ENCODE data around the gene VPS33B.

The VPS33B gene

DNA sequence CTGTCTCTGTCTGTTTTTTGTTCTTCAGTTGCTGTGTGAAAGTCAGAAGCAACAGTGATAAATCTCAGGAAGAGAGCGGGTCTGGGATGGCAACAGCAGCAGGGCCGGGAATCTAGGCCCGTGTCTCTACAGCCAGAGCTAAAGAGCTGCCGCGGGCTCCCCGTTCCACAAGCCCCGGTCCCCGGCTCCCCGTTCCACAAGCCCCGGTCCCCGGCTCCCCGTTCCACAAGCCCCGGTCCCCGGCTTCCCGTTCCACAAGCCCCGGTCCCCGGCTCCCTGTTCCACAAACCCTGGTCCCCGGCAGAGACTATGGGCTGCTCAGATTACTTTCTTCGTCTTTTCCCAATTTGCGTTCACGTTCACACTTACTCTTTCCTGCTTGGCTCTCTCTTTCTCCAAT, 48.2 kb downstream of the VPS33B start:
- DNase-seq (ENCODE audit: low read depth), result no peak

DNA sequence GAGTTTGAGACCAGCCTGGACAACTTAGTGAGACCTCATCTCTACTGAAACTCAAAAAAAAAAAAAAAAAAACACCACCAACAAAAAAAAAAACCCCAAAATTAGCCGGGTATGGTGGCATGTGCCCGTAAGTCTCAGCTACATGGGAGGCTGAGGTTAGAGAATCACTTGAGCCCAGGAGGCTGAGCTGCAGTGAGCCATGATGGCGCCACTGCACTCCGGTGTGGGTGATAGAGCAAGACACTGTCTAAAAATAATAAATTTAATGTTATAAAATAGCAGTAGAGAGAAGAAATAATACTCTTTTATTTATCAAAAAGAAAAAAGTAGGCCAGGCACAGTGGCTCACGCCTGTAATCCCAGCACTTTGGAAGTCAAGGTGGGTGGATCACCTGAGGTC, 50.3 kb downstream of the VPS33B start:
- DNase-seq (ENCODE audit: low read depth), result no peak

DNA sequence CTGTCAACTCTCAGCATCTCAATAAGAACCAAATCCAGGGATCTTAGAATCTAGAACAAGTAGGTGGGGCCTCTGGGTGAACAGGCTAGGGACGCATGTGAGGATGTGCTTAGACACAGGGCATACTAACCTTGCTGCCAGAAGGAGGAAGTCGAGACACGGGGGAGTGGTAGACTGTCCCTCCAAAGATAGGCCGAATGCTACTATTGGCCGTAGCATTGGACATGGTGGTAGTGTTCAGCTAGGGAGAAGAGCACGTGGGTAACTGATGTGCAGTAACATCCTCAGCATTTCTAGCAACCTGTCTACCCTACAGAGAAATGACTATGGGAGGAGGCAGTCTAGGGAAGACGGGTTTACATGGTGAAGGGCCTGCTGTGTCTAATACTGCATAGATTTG, 52.1 kb downstream of the VPS33B start:
- DNase-seq (ENCODE audit: low read depth), result no peak

DNA sequence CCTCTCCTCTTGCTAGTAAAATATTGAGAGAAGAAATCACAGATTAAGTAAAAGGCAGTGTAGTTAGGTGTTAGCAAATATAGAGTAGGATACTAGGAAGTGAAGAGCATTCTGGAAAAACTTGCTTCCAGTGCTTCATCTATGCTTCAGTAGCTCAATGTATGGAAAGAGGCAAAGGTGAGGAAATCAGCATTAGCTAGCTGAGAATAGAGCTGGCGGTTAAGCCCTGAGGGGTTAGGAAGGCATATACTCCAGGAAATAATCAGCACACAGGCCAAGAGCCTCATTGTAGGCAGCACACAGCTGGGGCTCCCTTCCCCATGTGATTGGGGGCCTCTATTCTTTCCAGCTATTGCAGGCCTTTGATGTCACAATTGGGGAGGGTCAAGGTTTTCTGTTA, 54.0 kb downstream of the VPS33B start:
- no peak for DNase-seq (ENCODE audit: low read depth)

DNA sequence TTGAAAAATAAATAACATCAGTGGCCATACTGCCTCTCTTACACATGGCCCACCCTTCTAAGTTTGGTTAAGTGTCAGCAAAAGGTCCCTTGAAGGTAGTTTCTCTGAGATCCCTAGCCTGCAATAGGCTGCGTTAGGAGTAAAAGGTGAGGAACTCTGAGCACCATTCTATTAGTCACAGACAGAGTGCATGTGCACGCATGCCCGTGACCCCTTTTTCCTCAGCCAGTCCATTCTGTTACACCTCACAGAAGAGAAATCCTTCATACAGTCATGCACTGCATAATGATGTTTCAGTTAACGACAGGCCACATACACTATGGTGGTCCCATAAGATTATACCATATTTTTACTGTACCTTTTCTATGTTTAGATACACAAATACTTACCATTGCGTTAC, 55.2 kb downstream of the VPS33B start:
- no peak for DNase-seq (ENCODE audit: low read depth)

DNA sequence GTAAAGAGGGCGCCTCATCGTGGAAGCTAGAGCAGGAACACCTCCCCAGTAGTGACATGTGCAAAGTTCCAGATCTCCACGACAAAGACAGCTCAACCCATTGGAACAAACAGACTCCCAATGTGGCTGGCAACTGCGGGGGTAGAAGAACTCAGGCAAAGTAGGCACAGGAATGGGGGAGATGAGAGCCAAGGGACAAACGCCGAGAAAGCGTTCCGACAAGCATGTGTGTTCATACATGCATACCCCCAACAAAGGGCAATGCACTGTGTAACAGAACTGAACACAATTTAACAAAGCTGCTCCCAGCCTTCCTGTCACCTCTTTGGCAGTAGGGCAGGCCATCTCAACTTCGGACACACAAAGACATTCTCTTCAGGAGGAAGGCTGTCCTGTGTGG, 56.1 kb downstream of the VPS33B start:
- DNase-seq (ENCODE audit: low read depth), result no peak

DNA sequence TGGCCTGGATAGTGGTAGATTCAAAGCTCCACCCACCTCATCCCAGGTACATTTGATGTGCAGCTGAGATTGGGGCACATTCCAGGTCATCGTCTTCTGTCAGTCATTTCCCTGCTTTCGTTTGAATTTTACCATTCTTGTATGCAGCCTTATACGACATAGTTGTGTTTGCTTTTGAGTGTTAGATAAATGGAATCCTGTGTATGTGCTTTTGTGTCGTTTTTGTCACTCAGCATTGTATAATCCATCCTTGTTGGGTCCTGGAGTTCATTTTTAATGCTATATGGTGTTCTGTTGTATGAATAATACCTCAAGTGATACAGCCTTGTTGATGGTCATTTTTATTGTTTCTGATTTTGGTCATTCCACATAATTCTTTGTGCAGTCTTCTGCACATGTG, 60.4 kb downstream of the VPS33B start:
- no peak for DNase-seq (ENCODE audit: low read depth)

DNA sequence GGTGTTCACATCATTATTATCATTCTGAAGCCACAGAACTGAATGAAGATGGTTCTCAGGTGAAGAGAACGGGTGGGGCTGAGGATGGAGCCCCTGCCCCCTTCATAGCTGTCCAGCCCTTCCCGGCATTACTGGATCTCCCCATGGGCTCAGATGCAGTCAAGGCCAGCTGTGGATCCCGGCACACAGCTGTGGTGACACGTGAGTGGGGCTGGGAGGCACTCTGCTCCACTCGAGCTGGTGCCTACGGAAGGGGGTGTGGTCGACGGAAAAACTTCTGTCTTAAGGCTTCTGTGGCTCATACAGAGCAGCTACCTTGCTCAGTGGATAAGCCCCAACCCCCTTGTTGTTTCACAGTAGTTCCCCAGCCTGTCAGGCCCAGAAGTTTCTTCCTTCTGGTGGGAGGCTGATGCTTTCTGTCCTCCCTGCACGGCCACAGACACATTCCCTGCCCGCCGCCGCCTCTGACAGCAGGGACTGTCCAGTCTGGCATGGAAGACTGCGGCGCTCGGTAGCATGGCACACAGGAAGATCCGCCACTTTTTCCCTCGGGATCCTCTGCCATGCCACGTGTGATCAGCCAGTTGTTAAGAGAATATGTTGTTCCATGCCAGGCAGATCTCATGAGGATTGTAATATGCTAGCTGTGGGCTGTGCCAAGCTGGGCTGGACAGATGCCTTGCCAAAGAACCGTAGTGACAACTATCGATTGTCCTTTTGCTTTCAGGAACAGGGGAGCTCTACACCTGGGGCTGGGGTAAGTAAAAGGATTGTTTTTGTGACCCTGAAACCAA, 61.9 kb downstream of the VPS33B start:
- DNase-seq (ENCODE audit: low read depth), result no peak

DNA sequence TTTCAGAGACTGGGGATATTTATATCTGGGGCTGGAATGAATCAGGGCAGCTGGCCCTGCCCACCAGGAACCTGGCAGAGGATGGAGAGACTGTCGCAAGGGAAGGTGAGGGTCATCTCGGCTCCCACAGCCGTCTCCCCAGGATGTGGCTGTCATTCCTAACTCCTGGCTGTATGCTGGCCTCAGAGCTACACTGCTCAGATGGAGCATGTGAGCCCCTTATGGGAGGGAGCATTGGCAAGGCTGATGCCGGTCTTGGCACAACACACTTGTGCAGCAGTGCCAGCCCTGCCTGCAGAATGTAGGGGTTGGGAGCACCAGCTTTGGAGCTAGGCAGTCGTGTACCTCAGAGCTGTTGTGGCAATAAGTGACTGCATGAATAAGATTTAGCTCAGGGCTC, 62.5 kb downstream of the VPS33B start:
- DNase-seq (ENCODE audit: low read depth), result no peak

DNA sequence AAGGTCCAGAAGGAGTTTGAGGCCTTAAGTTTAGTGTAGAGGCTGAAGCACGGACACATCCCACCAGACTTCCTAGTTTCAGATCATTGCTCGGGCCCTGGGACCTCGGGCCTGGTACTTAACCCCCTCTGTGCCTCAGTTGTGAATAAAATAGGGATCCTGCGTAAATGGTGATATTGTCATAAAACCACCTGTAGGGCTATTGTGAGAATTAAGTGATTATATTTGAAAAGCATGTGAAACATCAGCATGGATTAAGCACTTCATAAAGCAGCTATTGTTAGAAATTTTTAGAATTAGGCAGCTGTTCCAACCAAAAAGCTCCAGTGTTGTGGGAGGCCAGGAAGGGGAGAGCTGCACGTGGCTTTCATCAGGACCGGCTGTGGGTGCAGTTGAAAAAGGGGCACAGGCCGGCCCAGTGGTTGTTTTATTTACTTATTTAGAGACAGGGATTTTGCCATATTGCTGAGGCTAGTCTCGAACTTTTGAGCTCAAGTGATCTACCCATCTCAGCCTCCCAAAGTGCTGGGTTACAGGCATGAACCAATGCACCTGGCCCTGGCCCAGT, 63.3 kb downstream of the VPS33B start:
- no peak for DNase-seq (ENCODE audit: low read depth)

DNA sequence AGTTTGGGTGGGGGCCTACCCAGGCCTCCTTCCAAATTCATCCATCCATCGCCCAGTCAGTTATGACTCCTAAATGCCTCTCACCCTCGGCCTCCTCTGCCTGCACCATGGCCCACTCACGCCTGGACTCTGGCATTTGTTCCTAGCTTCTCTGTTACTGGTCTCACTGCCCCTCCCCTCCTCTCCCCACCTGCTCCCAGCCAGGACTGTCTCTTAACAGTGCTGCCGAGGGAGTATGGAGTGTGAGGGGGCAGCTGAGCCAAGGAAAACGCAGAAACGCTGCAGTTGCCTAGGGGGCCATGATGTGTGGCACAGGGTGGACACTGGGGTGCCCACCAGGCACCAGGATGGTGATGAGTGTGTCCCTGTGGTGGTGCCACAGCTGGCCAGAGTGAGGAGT, 64.6 kb downstream of the VPS33B start:
- no peak for DNase-seq (ENCODE audit: low read depth)

DNA sequence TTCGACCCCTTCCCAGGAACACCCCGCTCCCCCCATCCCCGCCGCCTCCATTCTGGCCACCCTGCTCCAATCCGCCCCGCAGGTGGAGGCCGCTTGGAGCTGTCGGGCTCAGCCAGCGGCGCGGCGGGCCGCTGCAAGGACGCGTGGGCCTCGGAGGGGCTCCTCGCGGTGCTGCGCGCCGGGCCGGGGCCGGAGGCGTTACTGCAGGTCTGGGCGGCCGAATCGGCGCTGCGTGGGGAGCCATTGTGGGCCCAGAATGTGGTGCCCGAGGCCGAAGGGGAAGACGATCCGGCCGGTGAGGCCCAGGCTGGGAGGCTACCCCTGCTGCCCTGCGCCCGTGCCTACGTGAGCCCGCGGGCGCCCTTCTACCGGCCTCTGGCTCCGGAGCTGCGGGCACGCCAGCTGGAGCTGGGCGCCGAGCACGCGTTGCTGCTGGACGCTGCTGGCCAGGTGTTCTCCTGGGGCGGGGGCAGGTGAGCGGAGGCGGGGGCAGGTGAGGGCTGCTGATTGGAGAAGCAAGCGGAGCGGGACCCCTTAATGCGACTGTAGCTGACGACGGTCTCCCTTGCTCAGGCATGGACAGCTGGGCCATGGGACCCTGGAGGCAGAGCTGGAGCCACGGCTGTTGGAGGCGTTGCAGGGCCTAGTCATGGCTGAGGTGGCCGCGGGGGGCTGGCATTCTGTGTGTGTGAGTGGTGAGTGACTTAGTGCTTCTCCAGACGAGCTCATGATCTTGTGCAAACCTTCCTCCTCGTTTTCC, 65.2 kb downstream of the VPS33B start:
- no peak for DNase-seq (ENCODE audit: low read depth)

DNA sequence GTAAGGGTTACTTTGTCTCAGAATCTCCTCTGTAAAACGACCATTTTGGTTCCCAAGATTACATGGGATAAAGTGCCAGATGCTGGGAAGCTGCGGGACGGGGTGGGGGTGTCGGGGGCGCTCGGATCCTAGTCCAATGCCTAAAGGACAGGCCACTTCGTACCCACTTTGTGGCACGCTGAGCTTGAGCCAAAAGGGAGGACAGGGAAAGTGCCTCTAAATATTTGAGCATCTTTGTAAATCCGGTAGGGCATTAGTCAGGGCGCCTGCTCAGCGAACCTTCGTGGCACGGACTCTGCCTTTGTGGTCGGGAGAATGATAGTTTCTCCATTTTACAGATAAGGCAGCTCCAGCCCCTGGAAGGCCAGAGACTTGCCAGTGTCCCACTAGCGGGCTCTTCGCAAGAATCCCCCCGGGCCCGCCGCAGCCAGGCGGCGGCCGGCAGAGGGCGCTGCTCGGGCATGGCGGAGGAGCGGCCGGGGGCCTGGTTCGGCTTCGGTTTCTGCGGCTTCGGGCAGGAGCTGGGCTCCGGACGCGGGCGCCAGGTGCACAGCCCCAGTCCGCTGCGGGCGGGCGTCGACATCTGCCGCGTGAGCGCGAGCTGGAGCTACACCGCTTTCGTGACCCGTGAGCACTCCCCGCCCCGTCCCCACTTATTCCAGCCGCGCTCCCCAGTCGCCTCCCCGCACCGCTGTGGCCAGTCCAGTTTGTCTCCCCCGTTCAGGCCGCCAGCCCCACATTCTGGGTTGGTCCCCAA, 65.9 kb downstream of the VPS33B start:
- no peak for DNase-seq (ENCODE audit: low read depth)

DNA sequence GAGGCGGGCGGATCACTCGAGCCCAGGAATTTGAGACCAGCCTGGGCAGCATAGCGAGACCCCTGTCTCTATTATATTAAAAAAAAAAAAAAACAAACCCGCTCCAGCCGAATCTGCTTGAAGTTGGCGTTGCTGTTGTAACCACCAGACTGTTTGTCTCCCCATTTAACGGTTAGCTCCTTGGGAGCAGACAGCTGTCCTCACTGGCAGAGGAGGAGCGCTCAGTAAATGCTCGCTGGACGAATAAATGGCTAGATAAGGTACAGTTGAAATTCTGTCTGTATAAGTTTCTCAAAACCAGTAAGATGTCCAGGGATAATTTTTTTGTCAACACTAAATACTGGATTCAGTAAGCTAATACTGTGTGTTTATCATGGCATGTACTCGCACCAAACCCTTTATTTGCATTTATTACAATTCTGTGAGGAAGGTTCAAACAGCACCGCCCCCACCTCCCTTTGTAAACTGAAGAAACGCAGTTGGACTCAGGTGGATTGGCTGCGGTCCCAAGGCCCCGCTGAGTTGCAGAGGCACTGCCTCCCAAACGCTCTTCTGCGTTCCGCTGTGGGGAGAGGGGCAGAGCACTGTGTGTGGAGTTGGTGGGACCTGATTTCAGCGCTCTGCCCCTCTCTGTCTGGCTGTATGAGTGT, 66.6 kb downstream of the VPS33B start:
- DNase-seq (ENCODE audit: low read depth), result no peak

DNA sequence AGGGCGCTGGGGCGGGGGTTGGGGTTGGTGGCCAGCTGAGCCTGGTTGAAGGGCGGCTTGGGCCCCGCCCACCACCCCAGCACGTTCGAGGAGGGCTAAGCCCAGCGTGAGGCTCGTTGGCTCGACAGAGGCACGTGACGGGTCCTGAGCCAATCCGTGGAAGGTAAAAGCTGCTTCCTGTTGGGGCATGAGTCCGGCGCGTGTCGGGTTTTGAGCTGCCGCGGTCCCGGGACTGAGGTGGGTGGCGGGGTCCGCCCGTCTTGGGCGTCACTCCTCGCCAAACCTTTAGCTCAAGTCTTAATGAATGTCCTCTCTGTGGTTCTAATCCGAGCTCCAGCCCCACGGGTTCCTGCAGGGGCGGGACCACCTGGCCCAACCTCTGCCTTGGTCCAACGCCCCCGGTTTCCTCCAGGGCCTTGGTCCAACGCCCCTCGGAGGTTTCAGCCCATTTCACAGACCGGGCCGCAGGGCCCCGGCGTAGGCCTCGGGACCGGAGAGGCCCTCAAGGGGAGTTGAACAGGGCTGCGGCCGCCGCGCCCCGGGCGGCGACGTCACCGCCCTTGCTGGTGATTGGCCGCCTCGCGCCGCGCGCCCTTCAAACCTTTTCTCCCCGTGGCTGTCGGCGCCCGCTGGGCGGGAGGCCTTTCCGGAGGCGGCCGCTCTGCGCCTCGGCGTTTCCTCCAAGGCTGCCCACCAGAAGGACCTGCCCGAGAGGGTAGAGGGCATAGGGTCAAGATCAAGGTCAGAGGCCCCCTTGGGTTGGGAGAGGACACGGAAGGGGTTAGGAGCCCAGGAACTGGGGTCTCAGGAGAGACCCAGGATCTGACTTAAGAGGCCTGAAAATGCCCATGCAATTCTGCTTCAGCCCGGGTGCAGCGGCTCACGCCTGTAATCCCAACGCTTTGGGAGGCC, 67.4 kb downstream of the VPS33B start, which contains the start of gene RCCD1:
RCCD1 (plus strand) TSS at position 173 of the 912 bp plus-strand sequence. CDS start 1,851 bp downstream, outside the sequence.
- DNase-seq (ENCODE audit: low read depth), result peak; percentile 78

DNA sequence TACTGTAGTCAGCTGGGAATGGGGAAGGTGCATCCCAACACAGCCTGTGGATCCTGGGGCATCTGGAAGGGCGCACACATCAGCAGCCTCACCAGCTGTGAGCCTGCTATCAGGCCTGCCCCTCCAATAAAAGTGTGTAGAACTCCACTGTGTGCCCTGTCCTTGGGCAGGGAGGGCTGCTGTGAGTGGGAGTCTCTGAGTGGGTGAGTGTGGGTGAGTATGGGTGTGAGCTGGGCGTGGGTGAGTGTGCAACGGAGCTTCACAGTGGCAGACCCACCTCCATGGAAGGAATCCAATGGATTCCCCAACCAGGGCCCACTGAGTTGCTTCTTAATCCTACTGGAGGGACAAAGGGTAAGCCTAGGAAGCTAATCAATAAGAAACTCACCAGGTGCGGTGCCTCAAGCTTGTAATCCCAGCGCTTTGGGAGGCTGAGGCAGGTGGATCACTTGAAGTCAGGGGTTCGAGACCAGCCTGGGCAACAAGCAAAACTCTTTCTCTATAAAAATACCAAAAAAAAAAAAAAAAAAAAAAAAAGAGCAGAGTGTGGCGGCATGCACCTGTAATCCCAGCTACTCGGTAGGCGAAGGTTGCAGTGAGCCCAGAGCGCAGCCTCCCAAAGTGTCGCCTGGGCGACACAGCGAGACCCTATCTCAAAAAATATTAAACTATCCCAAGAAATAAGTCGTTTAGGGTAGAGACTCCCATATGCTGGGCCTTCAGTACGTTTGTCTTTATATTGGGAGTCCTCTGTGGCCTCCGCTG, 68.3 kb downstream of the VPS33B start:
- no peak for DNase-seq (ENCODE audit: low read depth)

DNA sequence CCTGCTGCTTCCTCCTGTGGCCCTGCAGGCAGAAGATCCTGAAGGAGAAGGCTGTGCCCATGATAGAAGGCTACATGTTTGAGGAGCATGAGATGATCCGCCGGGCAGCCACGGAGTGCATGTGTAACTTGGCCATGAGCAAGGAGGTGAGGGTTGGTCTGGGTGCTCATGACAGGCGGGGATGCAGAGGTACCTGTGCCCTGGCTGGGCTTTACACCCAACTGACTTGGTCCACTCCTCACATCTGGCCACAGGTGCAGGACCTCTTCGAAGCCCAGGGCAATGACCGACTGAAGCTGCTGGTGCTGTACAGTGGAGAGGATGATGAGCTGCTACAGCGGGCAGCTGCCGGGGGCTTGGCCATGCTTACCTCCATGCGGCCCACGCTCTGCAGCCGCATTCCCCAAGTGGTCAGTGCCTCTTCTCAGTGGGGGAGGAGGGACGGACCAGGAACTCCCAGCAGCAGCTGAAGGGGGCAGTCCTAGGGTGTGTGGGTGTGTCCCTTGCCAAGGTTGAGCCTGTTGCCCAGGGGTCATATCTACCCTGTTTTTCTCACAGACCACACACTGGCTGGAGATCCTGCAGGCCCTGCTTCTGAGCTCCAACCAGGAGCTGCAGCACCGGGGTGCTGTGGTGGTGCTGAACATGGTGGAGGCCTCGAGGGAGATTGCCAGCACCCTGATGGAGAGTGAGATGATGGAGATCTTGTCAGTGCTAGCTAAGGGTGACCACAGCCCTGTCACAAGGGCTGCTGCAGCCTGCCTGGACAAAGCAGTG, 69.3 kb downstream of the VPS33B start:
- no peak for DNase-seq (ENCODE audit: low read depth)

DNA sequence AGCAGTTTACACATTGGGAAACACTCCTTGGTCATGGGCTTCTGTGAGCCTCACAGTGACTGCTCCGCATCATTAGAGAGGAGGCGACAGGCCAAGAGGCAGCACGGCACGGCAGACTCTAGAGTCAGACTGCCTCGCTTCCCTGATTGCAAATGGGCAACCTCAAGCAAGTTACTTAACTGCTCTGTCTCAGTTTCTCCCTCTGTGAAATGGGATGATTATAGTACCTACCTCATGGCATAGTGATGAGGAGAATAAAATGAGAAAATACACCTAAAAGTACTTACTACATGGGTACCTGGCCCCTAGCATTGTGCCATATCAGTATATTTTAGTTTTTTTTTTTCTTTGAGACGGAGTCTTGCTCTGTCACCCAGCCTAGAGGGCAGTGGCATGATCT, 71.7 kb downstream of the VPS33B start:
- DNase-seq (ENCODE audit: low read depth), result no peak

DNA sequence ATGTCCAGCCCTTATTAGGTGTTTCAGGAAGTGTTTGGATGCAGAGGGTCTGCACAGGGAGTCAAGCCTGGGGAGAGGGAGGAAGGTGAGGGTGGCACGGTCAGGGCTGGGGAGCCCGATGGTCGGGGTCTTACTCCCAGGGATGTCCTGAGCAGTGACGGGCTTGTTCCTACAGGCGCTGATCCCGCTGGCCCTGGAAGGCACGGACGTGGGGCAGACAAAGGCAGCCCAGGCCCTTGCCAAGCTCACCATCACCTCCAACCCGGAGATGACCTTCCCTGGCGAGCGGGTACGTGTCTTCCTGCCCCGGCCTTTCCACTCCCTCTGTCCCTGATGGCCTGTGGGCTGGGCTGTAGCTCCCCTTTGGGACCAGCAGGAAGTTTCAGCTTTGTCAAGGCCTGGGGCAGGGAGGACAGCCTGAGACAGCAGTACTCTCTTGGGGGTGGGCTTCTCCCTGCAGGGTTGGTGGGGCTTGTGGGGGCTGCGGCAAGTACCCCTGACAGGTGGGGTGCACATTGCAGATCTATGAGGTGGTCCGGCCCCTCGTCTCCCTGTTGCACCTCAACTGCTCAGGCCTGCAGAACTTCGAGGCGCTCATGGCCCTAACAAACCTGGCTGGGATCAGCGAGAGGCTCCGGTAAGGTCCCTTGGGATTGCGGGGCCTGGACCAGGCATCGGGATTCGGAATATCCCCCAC, 72.3 kb downstream of the VPS33B start:
- no peak for DNase-seq (ENCODE audit: low read depth)
